ENCODE data around the gene KIF12.

The KIF12 gene

GRCh38 chr9:114123031-114123977 lies 24.2 kb upstream of the KIF12 start:
- DNase-seq: no peak

GRCh38 chr9:114122136-114123027 lies 23.3 kb upstream of the KIF12 start:
- no peak for DNase-seq

- no peak for DNase-seq
Observed at GRCh38 chr9:114121227-114122135, 22.4 kb upstream of the KIF12 start.

- no peak for DNase-seq
Observed at GRCh38 chr9:114120192-114121014, 21.3 kb upstream of the KIF12 start.

GRCh38 chr9:114119242-114120191 lies 20.4 kb upstream of the KIF12 start:
- no peak for DNase-seq

- no peak for DNase-seq
Observed at GRCh38 chr9:114117996-114118830, 19.1 kb upstream of the KIF12 start.

- DNase-seq: no peak
Observed at GRCh38 chr9:114117614-114117995, 18.5 kb upstream of the KIF12 start.

- DNase-seq: no peak
Observed at GRCh38 chr9:114116126-114116747, 17.1 kb upstream of the KIF12 start.

- no peak for DNase-seq
Observed at GRCh38 chr9:114115654-114116125, 16.6 kb upstream of the KIF12 start.

GRCh38 chr9:114114364-114114763 lies 15.3 kb upstream of the KIF12 start:
- DNase-seq: no peak

GRCh38 chr9:114112778-114113584 lies 13.9 kb upstream of the KIF12 start:
- no peak for DNase-seq

- no peak for DNase-seq
Observed at GRCh38 chr9:114112325-114112724, 13.2 kb upstream of the KIF12 start.

GRCh38 chr9:114110180-114110579 lies 11.1 kb upstream of the KIF12 start:
- no peak for DNase-seq

- DNase-seq: no peak
Observed at GRCh38 chr9:114109124-114109523, 10.0 kb upstream of the KIF12 start.

- no peak for DNase-seq
Observed at GRCh38 chr9:114108016-114108833, 9.1 kb upstream of the KIF12 start.

- DNase-seq: no peak
Observed at GRCh38 chr9:114107286-114108001, 8.4 kb upstream of the KIF12 start.
